ENCODE results near the gene ABHD12.

Gene ABHD12

DNA sequence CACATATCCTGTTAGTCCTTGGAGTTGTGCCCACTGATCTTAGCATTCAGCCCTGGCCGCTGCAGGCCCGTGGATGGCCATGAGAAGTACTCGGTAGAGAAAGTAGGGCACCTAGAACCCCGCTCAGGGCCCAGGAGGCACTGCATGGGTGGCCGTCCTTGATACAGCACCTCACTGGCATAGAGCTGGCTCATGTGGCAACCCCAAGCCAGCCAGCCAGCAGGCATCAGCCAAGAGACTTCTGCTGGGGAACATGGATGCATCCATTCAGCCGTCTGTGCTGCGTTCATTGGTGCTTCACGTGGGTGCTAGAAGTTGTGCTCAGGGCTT is 132.2 kb downstream of the ABHD12 start (continued):
- TF ChIP-seq, protein P1, sequence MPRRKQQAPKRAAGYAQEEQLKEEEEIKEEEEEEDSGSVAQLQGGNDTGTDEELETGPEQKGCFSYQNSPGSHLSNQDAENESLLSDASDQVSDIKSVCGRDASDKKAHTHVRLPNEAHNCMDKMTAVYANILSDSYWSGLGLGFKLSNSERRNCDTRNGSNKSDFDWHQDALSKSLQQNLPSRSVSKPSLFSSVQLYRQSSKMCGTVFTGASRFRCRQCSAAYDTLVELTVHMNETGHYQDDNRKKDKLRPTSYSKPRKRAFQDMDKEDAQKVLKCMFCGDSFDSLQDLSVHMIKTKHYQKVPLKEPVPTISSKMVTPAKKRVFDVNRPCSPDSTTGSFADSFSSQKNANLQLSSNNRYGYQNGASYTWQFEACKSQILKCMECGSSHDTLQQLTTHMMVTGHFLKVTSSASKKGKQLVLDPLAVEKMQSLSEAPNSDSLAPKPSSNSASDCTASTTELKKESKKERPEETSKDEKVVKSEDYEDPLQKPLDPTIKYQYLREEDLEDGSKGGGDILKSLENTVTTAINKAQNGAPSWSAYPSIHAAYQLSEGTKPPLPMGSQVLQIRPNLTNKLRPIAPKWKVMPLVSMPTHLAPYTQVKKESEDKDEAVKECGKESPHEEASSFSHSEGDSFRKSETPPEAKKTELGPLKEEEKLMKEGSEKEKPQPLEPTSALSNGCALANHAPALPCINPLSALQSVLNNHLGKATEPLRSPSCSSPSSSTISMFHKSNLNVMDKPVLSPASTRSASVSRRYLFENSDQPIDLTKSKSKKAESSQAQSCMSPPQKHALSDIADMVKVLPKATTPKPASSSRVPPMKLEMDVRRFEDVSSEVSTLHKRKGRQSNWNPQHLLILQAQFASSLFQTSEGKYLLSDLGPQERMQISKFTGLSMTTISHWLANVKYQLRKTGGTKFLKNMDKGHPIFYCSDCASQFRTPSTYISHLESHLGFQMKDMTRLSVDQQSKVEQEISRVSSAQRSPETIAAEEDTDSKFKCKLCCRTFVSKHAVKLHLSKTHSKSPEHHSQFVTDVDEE (CRISPR knock-in tag; IDR thresholded peaks at IDR 0.05), result no peak
- no peak for TF ChIP-seq ARNTL (CRISPR knock-in tag; IDR thresholded peaks at IDR 0.05; ENCODE audit: borderline replicate concordance, low read depth)

DNA sequence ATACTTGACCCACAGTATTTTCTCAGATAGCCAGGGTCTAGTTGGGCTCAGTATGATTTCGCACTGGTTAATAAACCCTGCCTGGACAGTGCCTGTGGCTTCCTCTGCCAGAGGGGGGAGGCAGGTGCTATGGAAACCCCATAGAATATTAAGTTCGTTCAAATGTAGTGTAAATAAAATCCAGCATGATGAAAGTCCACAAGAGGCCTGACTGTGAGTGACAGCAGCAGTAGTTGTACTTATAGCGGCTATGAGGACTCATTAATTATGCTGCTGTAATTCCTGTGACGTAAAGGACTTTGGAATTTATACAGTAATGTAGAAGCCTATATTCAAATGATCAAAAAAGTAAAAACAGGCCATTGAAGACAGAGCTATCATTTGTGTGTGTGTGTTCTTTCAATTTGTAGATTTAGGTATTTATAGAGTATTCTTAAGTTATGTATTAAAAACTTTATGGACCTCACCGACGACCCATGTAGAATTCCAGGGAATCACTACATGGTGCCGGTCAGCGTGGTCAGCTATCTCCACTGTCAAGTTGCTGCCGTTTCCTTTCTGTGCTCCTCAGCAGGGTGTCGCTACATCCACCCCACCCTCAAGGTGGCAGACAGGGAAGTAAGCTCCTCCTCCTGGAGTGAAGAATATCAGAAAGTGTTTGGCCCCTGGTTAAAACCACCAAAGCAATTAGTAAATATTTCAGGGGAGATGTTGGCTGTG is 132.7 kb downstream of the ABHD12 start:
- ATAC-seq, result no peak
- TF ChIP-seq SNAI2 (CRISPR knock-in tag; IDR thresholded peaks at IDR 0.05) (no peak), ZNF565 (CRISPR knock-in tag; conservative IDR thresholded peaks at IDR 0.05; ENCODE audit: low read depth) (no peak), CSDC2 (CRISPR knock-in tag; IDR thresholded peaks at IDR 0.05) (no peak), OSR1 (CRISPR knock-in tag; IDR thresholded peaks at IDR 0.05) (no peak)
- TF ChIP-seq, protein P2, sequence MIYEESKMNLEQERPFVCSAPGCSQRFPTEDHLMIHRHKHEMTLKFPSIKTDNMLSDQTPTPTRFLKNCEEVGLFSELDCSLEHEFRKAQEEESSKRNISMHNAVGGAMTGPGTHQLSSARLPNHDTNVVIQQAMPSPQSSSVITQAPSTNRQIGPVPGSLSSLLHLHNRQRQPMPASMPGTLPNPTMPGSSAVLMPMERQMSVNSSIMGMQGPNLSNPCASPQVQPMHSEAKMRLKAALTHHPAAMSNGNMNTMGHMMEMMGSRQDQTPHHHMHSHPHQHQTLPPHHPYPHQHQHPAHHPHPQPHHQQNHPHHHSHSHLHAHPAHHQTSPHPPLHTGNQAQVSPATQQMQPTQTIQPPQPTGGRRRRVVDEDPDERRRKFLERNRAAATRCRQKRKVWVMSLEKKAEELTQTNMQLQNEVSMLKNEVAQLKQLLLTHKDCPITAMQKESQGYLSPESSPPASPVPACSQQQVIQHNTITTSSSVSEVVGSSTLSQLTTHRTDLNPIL (CRISPR knock-in tag; IDR thresholded peaks at IDR 0.05; ENCODE audit: low read depth), result no peak

DNA sequence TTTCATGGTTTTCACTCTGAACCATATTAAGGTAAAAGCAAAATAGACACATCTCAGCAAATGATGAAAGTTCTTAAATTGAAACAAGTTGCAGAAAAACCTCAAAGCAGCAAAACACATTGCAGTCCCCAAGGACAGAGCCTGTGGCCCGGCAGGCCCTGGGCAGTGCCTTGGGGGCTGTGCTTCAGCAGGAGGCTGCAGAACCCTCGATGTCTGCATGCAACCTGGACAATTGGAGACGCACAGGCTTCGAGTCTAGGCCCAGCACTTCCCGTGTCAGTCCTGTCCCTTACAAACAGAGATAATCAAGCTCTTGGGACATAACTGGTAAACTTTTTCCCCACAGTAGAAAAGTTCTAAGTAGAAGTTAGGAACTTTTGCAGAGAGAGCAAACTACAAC is 133.5 kb downstream of the ABHD12 start:
- TF ChIP-seq SNAI2 (CRISPR knock-in tag; IDR thresholded peaks at IDR 0.05), result no peak
- ATAC-seq, result no peak

DNA sequence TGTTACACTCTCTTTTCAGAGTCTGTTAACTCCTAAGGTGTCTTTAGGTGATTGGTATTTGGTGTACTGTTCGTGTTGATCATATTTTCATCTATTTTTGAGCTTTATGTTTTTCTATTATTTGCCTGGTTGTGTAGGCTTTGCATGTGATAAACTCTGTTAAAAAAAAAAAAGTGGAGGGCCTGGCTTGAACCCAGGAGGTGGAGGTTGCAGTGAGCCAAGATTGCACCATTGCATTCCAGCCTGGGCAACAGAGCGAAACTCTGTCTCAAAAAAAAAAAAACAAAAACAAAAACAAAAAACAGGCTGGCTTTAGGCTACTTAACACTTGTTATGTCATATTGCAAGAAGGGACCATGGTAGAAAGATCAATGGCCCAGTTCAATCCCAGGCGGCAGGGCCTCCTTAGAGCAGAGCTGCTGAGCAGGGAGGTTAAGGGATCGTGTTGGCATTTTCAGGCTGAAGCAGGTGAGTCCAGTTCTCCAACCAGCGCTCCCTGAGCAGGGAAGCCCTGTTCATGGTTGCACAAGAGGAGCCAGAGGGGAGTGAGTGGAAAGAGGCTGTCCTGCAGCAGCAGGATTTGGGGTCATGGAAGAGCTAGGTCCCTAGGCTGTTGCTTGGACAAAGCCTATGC is 134.3 kb downstream of the ABHD12 start:
- no peak for ATAC-seq
- no peak for TF ChIP-seq TCF4 (CRISPR knock-in tag; IDR thresholded peaks at IDR 0.05; ENCODE audit: borderline replicate concordance)
- TF ChIP-seq ZNF70 (CRISPR knock-in tag; IDR thresholded peaks at IDR 0.05), result no peak
- TF ChIP-seq ZNF565 (CRISPR knock-in tag; conservative IDR thresholded peaks at IDR 0.05; ENCODE audit: low read depth), result no peak
- TF ChIP-seq ZNF8 (CRISPR knock-in tag; IDR thresholded peaks at IDR 0.05), result no peak
- TF ChIP-seq SNAI2 (CRISPR knock-in tag; IDR thresholded peaks at IDR 0.05), result no peak
- TF ChIP-seq, protein P3, sequence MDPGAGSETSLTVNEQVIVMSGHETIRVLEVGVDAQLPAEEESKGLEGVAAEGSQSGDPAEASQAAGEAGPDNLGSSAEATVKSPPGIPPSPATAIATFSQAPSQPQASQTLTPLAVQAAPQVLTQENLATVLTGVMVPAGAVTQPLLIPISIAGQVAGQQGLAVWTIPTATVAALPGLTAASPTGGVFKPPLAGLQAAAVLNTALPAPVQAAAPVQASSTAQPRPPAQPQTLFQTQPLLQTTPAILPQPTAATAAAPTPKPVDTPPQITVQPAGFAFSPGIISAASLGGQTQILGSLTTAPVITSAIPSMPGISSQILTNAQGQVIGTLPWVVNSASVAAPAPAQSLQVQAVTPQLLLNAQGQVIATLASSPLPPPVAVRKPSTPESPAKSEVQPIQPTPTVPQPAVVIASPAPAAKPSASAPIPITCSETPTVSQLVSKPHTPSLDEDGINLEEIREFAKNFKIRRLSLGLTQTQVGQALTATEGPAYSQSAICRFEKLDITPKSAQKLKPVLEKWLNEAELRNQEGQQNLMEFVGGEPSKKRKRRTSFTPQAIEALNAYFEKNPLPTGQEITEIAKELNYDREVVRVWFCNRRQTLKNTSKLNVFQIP (CRISPR knock-in tag; IDR thresholded peaks at IDR 0.05; ENCODE audit: borderline replicate concordance, low read depth), result no peak
- no peak for TF ChIP-seq PPARA (CRISPR knock-in tag; IDR thresholded peaks at IDR 0.05; ENCODE audit: borderline replicate concordance)
- TF ChIP-seq ZFP30 (CRISPR knock-in tag; IDR thresholded peaks at IDR 0.05), result no peak
- TF ChIP-seq, protein P4, sequence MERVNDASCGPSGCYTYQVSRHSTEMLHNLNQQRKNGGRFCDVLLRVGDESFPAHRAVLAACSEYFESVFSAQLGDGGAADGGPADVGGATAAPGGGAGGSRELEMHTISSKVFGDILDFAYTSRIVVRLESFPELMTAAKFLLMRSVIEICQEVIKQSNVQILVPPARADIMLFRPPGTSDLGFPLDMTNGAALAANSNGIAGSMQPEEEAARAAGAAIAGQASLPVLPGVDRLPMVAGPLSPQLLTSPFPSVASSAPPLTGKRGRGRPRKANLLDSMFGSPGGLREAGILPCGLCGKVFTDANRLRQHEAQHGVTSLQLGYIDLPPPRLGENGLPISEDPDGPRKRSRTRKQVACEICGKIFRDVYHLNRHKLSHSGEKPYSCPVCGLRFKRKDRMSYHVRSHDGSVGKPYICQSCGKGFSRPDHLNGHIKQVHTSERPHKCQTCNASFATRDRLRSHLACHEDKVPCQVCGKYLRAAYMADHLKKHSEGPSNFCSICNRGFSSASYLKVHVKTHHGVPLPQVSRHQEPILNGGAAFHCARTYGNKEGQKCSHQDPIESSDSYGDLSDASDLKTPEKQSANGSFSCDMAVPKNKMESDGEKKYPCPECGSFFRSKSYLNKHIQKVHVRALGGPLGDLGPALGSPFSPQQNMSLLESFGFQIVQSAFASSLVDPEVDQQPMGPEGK (CRISPR knock-in tag; IDR thresholded peaks at IDR 0.05; ENCODE audit: borderline replicate concordance), result no peak
- no peak for TF ChIP-seq ZC3H10 (CRISPR knock-in tag; IDR thresholded peaks at IDR 0.05)
- no peak for TF ChIP-seq GLIS3 (CRISPR knock-in tag; IDR thresholded peaks at IDR 0.05)
- TF ChIP-seq OSR1 (CRISPR knock-in tag; IDR thresholded peaks at IDR 0.05), result no peak
- TF ChIP-seq, protein P2 (CRISPR knock-in tag; IDR thresholded peaks at IDR 0.05; ENCODE audit: low read depth), result no peak
- TF ChIP-seq TOX (CRISPR knock-in tag; IDR thresholded peaks at IDR 0.05; ENCODE audit: borderline replicate concordance), result no peak
- no peak for TF ChIP-seq BACH2 (CRISPR knock-in tag; IDR thresholded peaks at IDR 0.05; ENCODE audit: borderline replicate concordance)
- TF ChIP-seq, protein P5, sequence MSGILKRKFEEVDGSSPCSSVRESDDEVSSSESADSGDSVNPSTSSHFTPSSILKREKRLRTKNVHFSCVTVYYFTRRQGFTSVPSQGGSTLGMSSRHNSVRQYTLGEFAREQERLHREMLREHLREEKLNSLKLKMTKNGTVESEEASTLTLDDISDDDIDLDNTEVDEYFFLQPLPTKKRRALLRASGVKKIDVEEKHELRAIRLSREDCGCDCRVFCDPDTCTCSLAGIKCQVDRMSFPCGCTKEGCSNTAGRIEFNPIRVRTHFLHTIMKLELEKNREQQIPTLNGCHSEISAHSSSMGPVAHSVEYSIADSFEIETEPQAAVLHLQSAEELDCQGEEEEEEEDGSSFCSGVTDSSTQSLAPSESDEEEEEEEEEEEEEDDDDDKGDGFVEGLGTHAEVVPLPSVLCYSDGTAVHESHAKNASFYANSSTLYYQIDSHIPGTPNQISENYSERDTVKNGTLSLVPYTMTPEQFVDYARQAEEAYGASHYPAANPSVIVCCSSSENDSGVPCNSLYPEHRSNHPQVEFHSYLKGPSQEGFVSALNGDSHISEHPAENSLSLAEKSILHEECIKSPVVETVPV (CRISPR knock-in tag; IDR thresholded peaks at IDR 0.05), result no peak
